Measurements from ENCODE around the gene NPAT.

GRCh38 chr11:108228251-108228650, 5.8 kb upstream of the NPAT start:
- TF ChIP-seq MAX (IDR thresholded peaks at IDR 0.05) (no peak), REST (IDR thresholded peaks at IDR 0.05) (no peak), EGR1 (IDR thresholded peaks at IDR 0.05; ENCODE audit: low read depth in 2 of 2) (no peak), TAF1 (conservative IDR thresholded peaks at IDR 0.05) (no peak), SP1 (IDR thresholded peaks at IDR 0.05) (no peak), RXRA (IDR thresholded peaks at IDR 0.05) (no peak), RAD21 (IDR thresholded peaks at IDR 0.05) (no peak), FOXA1 (IDR thresholded peaks at IDR 0.05) (no peak), GABPA (IDR thresholded peaks at IDR 0.05 in 1 of 2, conservative IDR thresholded peaks at IDR 0.05 in 1 of 2) (no peak), HNF4G (IDR thresholded peaks at IDR 0.05) (no peak), YY1 (IDR thresholded peaks at IDR 0.05) (no peak)
- TF ChIP-seq, protein P1, sequence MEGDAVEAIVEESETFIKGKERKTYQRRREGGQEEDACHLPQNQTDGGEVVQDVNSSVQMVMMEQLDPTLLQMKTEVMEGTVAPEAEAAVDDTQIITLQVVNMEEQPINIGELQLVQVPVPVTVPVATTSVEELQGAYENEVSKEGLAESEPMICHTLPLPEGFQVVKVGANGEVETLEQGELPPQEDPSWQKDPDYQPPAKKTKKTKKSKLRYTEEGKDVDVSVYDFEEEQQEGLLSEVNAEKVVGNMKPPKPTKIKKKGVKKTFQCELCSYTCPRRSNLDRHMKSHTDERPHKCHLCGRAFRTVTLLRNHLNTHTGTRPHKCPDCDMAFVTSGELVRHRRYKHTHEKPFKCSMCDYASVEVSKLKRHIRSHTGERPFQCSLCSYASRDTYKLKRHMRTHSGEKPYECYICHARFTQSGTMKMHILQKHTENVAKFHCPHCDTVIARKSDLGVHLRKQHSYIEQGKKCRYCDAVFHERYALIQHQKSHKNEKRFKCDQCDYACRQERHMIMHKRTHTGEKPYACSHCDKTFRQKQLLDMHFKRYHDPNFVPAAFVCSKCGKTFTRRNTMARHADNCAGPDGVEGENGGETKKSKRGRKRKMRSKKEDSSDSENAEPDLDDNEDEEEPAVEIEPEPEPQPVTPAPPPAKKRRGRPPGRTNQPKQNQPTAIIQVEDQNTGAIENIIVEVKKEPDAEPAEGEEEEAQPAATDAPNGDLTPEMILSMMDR (IDR thresholded peaks at IDR 0.05; ENCODE audit: low read depth, low read length, missing input control): no peak
- TF ChIP-seq, protein P2, sequence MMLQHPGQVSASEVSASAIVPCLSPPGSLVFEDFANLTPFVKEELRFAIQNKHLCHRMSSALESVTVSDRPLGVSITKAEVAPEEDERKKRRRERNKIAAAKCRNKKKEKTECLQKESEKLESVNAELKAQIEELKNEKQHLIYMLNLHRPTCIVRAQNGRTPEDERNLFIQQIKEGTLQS (IDR thresholded peaks at IDR 0.05): no peak

Data from liver (tissue), 3 donors.